Kidney (tissue), 14 donors: Measurements from ENCODE around the gene TAF12. TPM values are rescaled to one million over a fixed set of nuclear protein-coding genes. Genes with fewer than 3 reads are reported as not detected.
A peak's percentile ranks its signal among the peaks of the same experiment; 100 is the strongest.
"Not testable (repeated sequence)": the region's sequence is repeated elsewhere in the genome, so short reads cannot be mapped to it uniquely, and the experiment has no call there.

Experiments
- DNase-seq, 5 donors: peaks; one replicate each; pipeline ENCODE4 v3.0.0-alpha.2; 2013 to 2020
- FAIRE-seq: peaks from 2 replicates; lab custom pipeline; 2012; peaks lifted over from hg19 to GRCh38; lab: Jason Lieb, UNC
- H3K27ac ChIP-seq, 2 donors: one replicate each; pipeline ENCODE4 v1.7.0; 2013; ENCODE audit warnings: low read depth in 2 of 2, low read length in 2 of 2, inconsistent platforms in 1 of 2
- H3K27me3 ChIP-seq: one replicate; pipeline ENCODE4 v1.7.1; 2013; ENCODE audit warnings: low read length, inconsistent platforms; ENCODE audit not compliant: control insufficient read depth, insufficient read depth
- H3K36me3 ChIP-seq, 3 donors: one replicate each; pipeline versions ENCODE4 v1.7.0 to v1.7.1; 2013; ENCODE audit warnings: low read length in 3 of 3, control low read depth in 1 of 3, inconsistent platforms in 1 of 3; ENCODE audit not compliant: insufficient read depth in 3 of 3, control insufficient read depth in 2 of 3
- H3K4me1 ChIP-seq, 3 donors: one replicate each; pipeline versions ENCODE4 v1.7.0 to v1.7.1; 2013; ENCODE audit warnings: low read length in 3 of 3, inconsistent platforms in 1 of 3, low read depth in 1 of 3; ENCODE audit not compliant: control insufficient read depth in 2 of 3, insufficient read depth in 2 of 3
- H3K4me3 ChIP-seq, 3 donors: one replicate each; pipeline versions ENCODE4 v1.7.0 to v1.8.1; 2013; ENCODE audit warnings: low read length in 3 of 3, control low read depth in 1 of 3, inconsistent platforms in 1 of 3
- H3K9ac ChIP-seq, 3 donors: one replicate each; pipeline versions ENCODE4 v1.7.0 to v1.7.1; 2013; ENCODE audit warnings: low read length in 3 of 3, control low read depth in 1 of 3, inconsistent platforms in 1 of 3
- H3K9me3 ChIP-seq, 3 donors: one replicate each; pipeline versions ENCODE4 v1.7.0 to v1.7.1; 2013; ENCODE audit warnings: low read length in 3 of 3, control low read depth in 1 of 3, inconsistent platforms in 1 of 3; ENCODE audit not compliant: control insufficient read depth in 2 of 3, insufficient read depth in 1 of 3
- CTCF ChIP-seq: IDR thresholded peaks from 3 replicates; pipeline ENCODE4 v1.5.1; 2012; ENCODE audit warnings: mild to moderate bottlenecking, moderate library complexity, borderline replicate concordance; ENCODE audit not compliant: insufficient read depth; ENCODE audit errors: extremely low read depth
- intact Hi-C: fragments of 100-400 bp; cut with DNase I; formaldehyde crosslinking; loops from one replicate; pipeline ENCODE4 v1.11.1; 2022
- polyA plus RNA-seq: library from polyadenylated mRNA; stranded (reverse); fragments of 350-450 nt; fragmentation: Illumina TruSeq; extraction: RNeasy Lipid Tissue Mini Kit (QIAGEN cat#74804); gene quantifications from one replicate; pipeline ENCODE4 v1.2.3, GENCODE V29; 2014; ENCODE audit warnings: low read depth, low replicate concordance; ENCODE audit not compliant: insufficient read depth
- total RNA-seq: library from RNA; stranded (reverse); fragmentation: NEBNext Ultra II Directional; extraction: Animal tissue kit (Norgen Biotek cat#: 25700); gene quantifications from one replicate; pipeline ENCODE4 v1.2.1, GENCODE V29; 2021
- donor health status: control.
- donor health status: control.
- donor health status: control.
- donor health status: control.
- donor health status: control.
- donor health status: DM: yes; HTN: yes; CAD: no.
- donor health status: Normal renal cell carcinoma (clear cell type).

The TAF12 gene
- total and polyA plus RNA-seq, 2 donors from 2014 or later: 15.0 to 22.8 TPM

GRCh38 chr1:28653870-28654269, 11.0 kb upstream of the TAF12 start:
- H3K27ac ChIP-seq, H3K4me1 ChIP-seq, H3K9me3 ChIP-seq, FAIRE-seq, H3K9ac ChIP-seq, H3K27me3 ChIP-seq, H3K36me3 ChIP-seq, intact Hi-C loops, H3K4me3 ChIP-seq: not testable (repeated sequence)
- TF ChIP-seq CTCF: peak; percentile 31
- DNase-seq: peak in 3 of 5 donors; percentile 31 to 64 (median 35)

GRCh38 chr1:28653063-28653462, 10.2 kb upstream of the TAF12 start:
- intact Hi-C loops, H3K27me3 ChIP-seq, DNase-seq, H3K4me3 ChIP-seq, H3K9ac ChIP-seq, H3K9me3 ChIP-seq, FAIRE-seq, H3K27ac ChIP-seq, H3K4me1 ChIP-seq, H3K36me3 ChIP-seq: not testable (repeated sequence)

GRCh38 chr1:28648474-28649198, 5.8 kb upstream of the TAF12 start, which contains the start of gene RNU11:
RNU11 (plus strand) TSS chr1:28648600.
- H3K27me3 ChIP-seq: no peaks in the 10 kb centered on the region
- FAIRE-seq (no peak), DNase-seq (peak; percentile 93 to 99 (median 95))
- H3K9me3 ChIP-seq: no peaks in the 10 kb centered on the region
- H3K4me1 ChIP-seq: peaks cover 5 to 8% (median 7%) of the 10 kb centered on the region in 3 donors
- H3K9ac ChIP-seq: peak within 1 kb of the TSS; percentile 53 to 91 (median 86)
- no peak for TF ChIP-seq CTCF
- peak within 1 kb of the TSS; percentile 94 to 98 for H3K27ac ChIP-seq
- intact Hi-C loops: no loop called here
- H3K36me3 ChIP-seq: no peaks in the 10 kb centered on the region
- H3K4me3 ChIP-seq: peak within 1 kb of the TSS; percentile 67 to 95 (median 78)

GRCh38 chr1:28648008-28648473, 5.2 kb upstream of the TAF12 start:
- peak; percentile 76 for FAIRE-seq
- Histone ChIP-seq H3K4me1 (peaks cover 5 to 8% (median 7%) of the 10 kb centered on the region in 3 donors), H3K36me3 (no peaks in the 10 kb centered on the region), H3K9me3 (no peaks in the 10 kb centered on the region), H3K4me3 (peak overlapping the region; percentile 67 to 95 (median 78)), H3K27me3 (no peaks in the 10 kb centered on the region), H3K9ac (peak overlapping the region; percentile 53 to 91 (median 86)), H3K27ac (peak overlapping the region; percentile 94 to 98)
- TF ChIP-seq CTCF: no peak
- DNase-seq: peak; percentile 94 to 99 (median 97)
- intact Hi-C loops: no loop called here
